ENCODE results near the gene IQCE.
A peak's percentile ranks its signal among the peaks of the same experiment; 100 is the strongest.

IQCE gene

GRCh38 chr7:2621061-2621828 is 62.5 kb downstream of the IQCE start:
- DNase-seq, result no peak

GRCh38 chr7:2621948-2622640 is 63.3 kb downstream of the IQCE start:
- no peak for DNase-seq

DNA sequence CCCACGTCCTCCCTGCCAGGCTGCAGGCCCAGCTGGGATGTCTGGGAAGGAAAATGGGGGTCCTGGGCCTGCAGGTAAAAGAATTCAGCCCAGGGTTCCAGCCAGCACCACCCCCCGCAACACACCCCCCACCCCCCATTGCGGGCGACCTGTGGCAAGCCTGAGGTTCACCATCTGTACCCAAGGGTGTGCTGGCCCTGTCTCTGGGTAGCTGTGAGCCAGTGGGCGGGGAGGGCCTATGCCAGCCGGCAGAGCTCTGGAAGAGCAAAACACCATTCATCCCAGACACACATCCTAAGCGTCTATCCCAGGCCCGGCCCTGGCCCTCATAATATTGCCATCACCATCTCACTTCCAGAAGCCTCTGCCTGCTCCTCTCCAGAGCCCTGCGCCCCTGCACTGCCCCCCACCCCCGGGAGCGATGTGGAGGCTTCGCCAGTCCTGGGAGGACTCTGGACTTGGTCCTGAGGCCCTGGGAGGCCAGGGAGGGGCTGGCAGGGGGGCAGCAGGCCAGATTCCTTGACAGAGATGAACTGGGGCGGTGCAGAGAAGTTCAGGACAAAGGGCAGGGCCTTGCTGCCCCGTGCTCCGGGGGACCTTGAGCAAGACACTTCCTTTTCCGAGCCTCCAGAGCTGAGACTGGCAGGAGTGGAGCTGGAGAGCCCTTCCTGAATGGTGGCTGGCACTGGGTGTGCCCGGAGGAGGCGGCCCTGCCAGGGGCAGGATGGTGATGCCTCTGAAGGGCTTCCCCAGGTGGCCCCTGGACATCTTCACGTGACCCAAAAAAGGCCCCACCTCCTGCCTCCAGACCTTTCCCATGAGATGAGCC is 64.3 kb downstream of the IQCE start:
- DNase-seq, result no peak

DNA sequence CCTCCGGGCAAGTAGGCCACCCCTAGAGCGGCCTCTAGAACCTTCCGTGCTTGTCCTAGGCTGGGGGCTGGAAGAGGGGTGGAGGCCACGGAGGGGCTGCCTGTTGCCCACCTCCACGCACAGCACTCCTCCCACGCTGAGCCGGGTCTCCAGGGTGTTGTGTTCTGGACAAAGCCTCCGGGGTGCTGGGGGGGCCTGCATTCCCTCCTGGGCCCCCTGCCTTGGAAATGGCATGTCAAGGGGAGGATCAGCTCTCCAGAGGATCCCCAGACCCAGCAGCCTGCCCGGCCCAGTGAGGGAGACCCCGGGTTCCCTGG is 64.9 kb downstream of the IQCE start:
- no peak for DNase-seq

GRCh38 chr7:2624293-2624886 is 65.6 kb downstream of the IQCE start:
- DNase-seq, result no peak

DNA sequence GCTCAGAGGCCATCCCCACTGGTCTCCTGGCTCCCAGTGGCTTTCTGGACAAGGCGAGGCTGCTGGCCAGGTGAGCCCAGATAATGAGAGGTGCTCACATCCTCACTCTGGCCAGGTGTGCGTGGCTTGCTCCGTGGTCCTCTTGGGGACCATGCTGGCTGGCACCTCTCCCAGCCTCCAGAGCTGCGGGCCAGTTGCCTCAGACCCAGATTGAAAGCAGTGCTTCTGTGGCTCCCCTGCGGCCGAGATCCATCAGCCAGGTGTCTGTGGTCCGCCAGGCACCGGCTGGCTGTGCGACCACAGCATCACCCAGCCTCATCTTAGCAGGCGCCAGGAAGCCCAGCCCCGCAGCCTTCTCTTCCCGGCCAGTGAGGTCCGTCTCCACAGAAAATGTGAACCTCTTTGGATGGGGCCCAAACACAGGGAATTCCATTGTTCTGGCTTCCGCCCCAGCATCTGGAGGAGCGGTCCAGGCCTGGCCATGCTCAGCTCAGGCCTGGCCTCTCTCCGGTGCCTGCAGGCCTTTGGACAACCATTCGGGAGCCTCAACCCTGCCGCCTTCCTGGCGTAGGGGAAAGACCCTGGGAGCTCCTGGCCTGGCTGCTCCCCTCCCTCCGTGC is 67.8 kb downstream of the IQCE start:
- DNase-seq, result no peak

- no peak for DNase-seq
Measured at GRCh38 chr7:2627258-2628129, 68.7 kb downstream of the IQCE start.

DNA sequence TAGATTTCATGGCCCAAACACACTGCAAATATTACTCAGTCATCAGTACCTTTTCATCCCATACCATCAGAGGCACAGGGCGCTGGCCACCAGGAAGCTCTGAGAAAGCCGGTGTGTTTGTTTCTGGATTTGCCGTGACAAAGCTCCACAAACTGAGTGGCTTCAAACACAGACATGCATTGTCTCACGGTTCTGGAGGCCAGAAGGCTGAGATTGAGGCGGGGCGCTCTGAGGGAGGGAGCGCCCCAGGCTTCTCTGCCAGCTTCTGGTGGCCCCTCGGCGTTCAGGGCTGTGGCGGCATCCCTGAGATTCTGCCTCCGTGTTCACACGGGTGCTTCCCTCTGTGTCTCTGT is 69.3 kb downstream of the IQCE start:
- no peak for DNase-seq

- DNase-seq, result no peak
Measured at GRCh38 chr7:2628891-2629290, 70.1 kb downstream of the IQCE start.

- DNase-seq, result no peak
Measured at GRCh38 chr7:2629746-2630681, 71.2 kb downstream of the IQCE start.

- no peak for DNase-seq
Measured at GRCh38 chr7:2631946-2632732, 73.4 kb downstream of the IQCE start, which contains the start of gene TTYH3. Gene TTYH3 (plus strand): TSS chr7:2631986. CDS start chr7:2632156, 170 bp downstream.

DNA sequence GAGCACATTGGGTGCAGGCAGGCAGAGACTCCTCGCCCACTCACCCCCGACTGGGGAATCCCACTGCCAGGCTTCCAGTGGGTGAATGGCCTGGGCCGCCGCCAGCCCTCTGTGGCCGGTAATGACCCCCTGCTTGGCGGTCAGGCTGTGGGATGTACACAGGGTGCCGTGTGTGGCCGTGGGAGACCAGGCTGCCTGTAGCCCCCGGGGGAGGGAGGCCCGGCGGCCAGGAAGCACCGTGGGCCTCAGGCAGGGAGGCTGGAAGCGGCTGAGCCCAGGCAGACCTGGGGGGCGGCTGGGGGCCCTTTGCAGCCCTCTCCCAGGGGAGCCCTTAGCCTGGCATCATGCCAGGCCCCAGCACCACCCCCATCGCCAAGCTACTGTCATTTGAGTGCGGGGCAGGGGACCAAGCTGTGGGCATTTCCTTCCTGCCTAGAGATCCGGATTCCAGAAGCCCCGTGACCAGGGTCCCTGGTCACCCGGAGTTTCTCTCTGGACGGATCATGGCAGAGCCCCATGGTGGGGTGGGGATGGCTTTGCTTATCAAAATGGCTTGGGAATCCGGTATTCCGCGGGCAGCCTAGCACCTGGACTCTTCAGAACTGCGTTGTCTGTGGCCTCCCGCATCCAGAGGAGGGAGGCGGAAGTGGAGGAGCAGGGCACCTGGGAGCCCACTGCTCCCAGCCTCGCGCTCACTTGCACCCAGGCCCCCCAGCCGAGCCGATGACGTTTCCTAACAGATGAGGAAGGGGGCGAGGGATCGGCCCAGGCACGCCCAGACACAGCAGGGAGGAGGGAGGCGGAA is 74.2 kb downstream of the IQCE start:
- DNase-seq, result peak; percentile 65

GRCh38 chr7:2633538-2634266 is 74.9 kb downstream of the IQCE start:
- no peak for DNase-seq

- DNase-seq, result no peak
Measured at GRCh38 chr7:2634267-2635145, 75.7 kb downstream of the IQCE start.

GRCh38 chr7:2635148-2635668 is 76.4 kb downstream of the IQCE start:
- no peak for DNase-seq

DNA sequence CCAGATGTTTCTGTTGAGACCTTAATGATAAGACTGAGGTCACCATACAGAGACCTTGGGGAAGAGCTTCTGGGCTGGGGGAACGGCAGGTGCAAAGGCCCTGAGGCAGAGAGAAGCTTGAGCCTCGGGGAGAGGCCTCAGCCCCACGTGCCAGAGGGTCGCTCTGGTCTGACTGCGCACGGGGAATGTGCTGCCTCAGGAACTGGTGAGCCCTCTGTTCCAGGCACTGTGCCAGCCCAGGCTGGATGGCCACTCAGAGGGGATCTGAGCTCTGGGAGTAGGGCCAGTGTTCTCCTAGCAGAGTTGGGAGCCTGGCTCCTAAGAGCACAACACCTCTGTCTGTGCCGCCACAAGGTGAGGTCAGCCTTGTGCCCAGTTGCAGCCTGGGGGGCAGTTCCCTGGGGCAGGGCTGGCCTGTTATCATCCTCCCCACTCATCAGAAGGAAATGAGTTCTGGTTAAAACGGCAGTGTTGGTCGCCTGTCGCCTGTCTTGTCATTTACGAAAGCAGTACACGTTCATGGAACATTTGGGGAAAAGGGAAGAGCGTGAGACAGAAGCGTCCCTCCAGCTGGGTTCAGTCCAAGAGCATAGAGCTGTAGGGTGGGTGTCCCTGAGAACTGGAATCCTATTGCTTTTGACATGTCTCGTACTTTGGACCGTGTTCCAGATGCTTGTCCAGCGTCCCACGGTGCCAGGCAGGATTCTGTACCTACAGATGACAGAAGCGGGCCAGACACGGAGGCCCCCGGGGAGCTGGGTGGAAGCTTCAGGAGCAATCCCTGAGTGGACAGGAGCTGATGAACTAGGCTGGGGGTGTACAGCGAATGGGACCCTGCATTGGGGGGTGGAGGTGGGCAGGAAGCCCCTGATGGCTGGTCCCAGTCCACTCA is 77.3 kb downstream of the IQCE start:
- DNase-seq, result no peak
